Spleen (tissue), 7 donors: ENCODE results near the gene PDE6C.
"Not testable (repeated sequence)": the region's sequence is repeated elsewhere in the genome, so short reads cannot be mapped to it uniquely, and the experiment has no call there.

Source experiments
- POLR2AphosphoS5 ChIP-seq, 3 donors: sonication (generic); formaldehyde crosslinking; IDR thresholded peaks; one replicate each; pipeline ENCODE4 v1.5.1; 2017; ENCODE audit warnings: antibody characterized with exemption in 3 of 3
- TF ChIP-seq, protein P1 (sequence below), 11 experiments: fragments of 200-600 bp in 7 of 11; fragments of 450-650 bp in 4 of 11; sonication (generic) in 4 of 11; IDR thresholded peaks in 8 of 11; conservative IDR thresholded peaks in 3 of 11; 1 replicate in 7 of 11; 2 replicates in 4 of 11; pipeline versions ENCODE4 v1.4.0 to v1.8.0; 2016 to 2021; ENCODE audit warnings: antibody characterized with exemption in 11 of 11, inconsistent platforms in 4 of 11, mild to moderate bottlenecking in 1 of 11
- donor health status: DM: no; HTN: no; CAD: no; lungs with moderate emphysema.
- donor health status: DM: no; HTN: no; CAD: no.
- donor health status: DM: no; HTN: no; CAD: no.

DNA sequence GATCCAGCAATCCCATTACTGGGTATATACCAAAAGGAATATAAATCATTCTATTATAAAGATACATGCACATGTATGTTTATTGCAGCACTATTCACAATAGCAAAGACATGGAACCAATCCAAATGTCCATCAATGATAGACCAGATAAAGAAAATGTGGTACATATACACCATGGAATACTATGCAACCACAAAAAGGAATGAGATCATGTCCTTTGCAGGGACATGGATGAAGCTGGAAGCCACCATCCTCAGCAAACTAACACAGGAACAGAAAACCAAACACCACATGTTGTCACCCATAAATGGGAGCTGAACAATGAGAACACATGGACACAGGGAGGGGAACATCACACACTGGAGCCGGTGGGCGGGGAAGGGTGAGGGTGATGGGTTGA lies 84.2 kb downstream of the PDE6C start:
- TF ChIP-seq POLR2AphosphoS5 (IDR thresholded peaks at IDR 0.05) = not testable (repeated sequence)
- TF ChIP-seq, protein P1, sequence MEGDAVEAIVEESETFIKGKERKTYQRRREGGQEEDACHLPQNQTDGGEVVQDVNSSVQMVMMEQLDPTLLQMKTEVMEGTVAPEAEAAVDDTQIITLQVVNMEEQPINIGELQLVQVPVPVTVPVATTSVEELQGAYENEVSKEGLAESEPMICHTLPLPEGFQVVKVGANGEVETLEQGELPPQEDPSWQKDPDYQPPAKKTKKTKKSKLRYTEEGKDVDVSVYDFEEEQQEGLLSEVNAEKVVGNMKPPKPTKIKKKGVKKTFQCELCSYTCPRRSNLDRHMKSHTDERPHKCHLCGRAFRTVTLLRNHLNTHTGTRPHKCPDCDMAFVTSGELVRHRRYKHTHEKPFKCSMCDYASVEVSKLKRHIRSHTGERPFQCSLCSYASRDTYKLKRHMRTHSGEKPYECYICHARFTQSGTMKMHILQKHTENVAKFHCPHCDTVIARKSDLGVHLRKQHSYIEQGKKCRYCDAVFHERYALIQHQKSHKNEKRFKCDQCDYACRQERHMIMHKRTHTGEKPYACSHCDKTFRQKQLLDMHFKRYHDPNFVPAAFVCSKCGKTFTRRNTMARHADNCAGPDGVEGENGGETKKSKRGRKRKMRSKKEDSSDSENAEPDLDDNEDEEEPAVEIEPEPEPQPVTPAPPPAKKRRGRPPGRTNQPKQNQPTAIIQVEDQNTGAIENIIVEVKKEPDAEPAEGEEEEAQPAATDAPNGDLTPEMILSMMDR (IDR thresholded peaks at IDR 0.05 in 8 of 11, conservative IDR thresholded peaks at IDR 0.05 in 3 of 11) = not testable (repeated sequence)
